ENCODE results near the gene GAK. TPM values are rescaled to one million over a fixed set of nuclear protein-coding genes. Genes with fewer than 3 reads are reported as not detected.

Gene GAK
- total RNA-seq, 1 experiment from 2014 or later: 86.6 TPM

GRCh38 chr4:868421-868820, 63.7 kb downstream of the GAK start:
- CTCF ChIA-PET: no interaction called here
- ATAC-seq (no peak), DNase-seq (ENCODE audit: low read depth, low spot score) (no peak)
- H3K4me3 ChIP-seq (ENCODE audit: low read depth in 2 of 2, low read length in 2 of 2): no peak overlapping the region
- in situ Hi-C loops (cut with HindIII; ENCODE audit: low pct_unique_long_range_greater_than_20kb, low sequenced_read_pairs): no loop called here
- H3K4me1 ChIP-seq (ENCODE audit: control insufficient read depth, insufficient read depth, low read length): no peaks in the 10 kb centered on the region
- TF ChIP-seq SIN3A (IDR thresholded peaks at IDR 0.05; ENCODE audit: borderline replicate concordance, insufficient read depth, low read depth, low read length) (no peak), POLR2AphosphoS5 (IDR thresholded peaks at IDR 0.05; ENCODE audit: low read depth, low read length) (no peak), REST (IDR thresholded peaks at IDR 0.05; ENCODE audit: insufficient read depth in 1 of 2, low read depth in 2 of 2, low read length in 1 of 2) (no peak), TCF7L2 (IDR thresholded peaks at IDR 0.05; ENCODE audit: low read depth, low read length) (no peak), CTCF (IDR thresholded peaks at IDR 0.05) (no peak)
- no peaks in the 10 kb centered on the region for H3K9me3 ChIP-seq (ENCODE audit: control insufficient read depth, insufficient read depth, low read depth, low read length)
- H3K36me3 ChIP-seq (ENCODE audit: control insufficient read depth, insufficient read depth, low read length): no peaks in the 10 kb centered on the region
- intact Hi-C loops (cut with micrococcal nuclease; ENCODE audit: unreplicated experiment): no loop called here
- BruUV-seq (replicated peaks): no TSS peak
- no peak overlapping the region for H3K27ac ChIP-seq (ENCODE audit: low read length)
- H3K27me3 ChIP-seq (ENCODE audit: control insufficient read depth, insufficient read depth, low read length): no peaks in the 10 kb centered on the region
- POLR2A ChIA-PET: no interaction called here

GRCh38 chr4:867526-868250, 64.4 kb downstream of the GAK start:
- ATAC-seq: no peak
- CTCF ChIA-PET: no interaction called here

More at GRCh38 chr4:867526-868250, 64.4 kb downstream of the GAK start:
- no peaks in the 10 kb centered on the region for H3K9me3 ChIP-seq (ENCODE audit: control insufficient read depth, insufficient read depth, low read depth, low read length)
- no peaks in the 10 kb centered on the region for H3K36me3 ChIP-seq (ENCODE audit: control insufficient read depth, insufficient read depth, low read length)
- intact Hi-C loops (cut with micrococcal nuclease; ENCODE audit: unreplicated experiment): no loop called here
- POLR2A ChIA-PET: no interaction called here
- H3K4me3 ChIP-seq (ENCODE audit: low read depth in 2 of 2, low read length in 2 of 2): no peak overlapping the region
- TF ChIP-seq POLR2AphosphoS5 (IDR thresholded peaks at IDR 0.05; ENCODE audit: low read depth, low read length): no peak
- no peak for TF ChIP-seq REST (IDR thresholded peaks at IDR 0.05; ENCODE audit: insufficient read depth in 1 of 2, low read depth in 2 of 2, low read length in 1 of 2)
- no peak for TF ChIP-seq SIN3A (IDR thresholded peaks at IDR 0.05; ENCODE audit: borderline replicate concordance, insufficient read depth, low read depth, low read length)
- TF ChIP-seq TCF7L2 (IDR thresholded peaks at IDR 0.05; ENCODE audit: low read depth, low read length): no peak
- no peak for TF ChIP-seq CTCF (IDR thresholded peaks at IDR 0.05)
- H3K27me3 ChIP-seq (ENCODE audit: control insufficient read depth, insufficient read depth, low read length): no peaks in the 10 kb centered on the region
- no TSS peak for BruUV-seq (replicated peaks)
- H3K27ac ChIP-seq (ENCODE audit: low read length): no peak overlapping the region
- DNase-seq (ENCODE audit: low read depth, low spot score): no peak
- in situ Hi-C loops (cut with HindIII; ENCODE audit: low pct_unique_long_range_greater_than_20kb, low sequenced_read_pairs): no loop called here
- no peaks in the 10 kb centered on the region for H3K4me1 ChIP-seq (ENCODE audit: control insufficient read depth, insufficient read depth, low read length)

Measured in Panc1 (cell line).